H1 (cell line): ENCODE measurements around the gene ZNF711. TPM values are rescaled to one million over a fixed set of nuclear protein-coding genes. Genes with fewer than 3 reads are reported as not detected.

Experiments used
- ATF2 ChIP-seq: IDR thresholded peaks from 2 replicates; pipeline ENCODE4 v1.6.1; 2012; ENCODE audit warnings: low read length, inconsistent platforms
- CBX5 ChIP-seq: fragments of 300-800, 300-1000 bp; sonication (generic); IDR thresholded peaks from 2 replicates; pipeline ENCODE4 v1.7.1; 2016; ENCODE audit warnings: antibody characterized with exemption, low read length, low read depth
- EGR1 ChIP-seq: IDR thresholded peaks from 2 replicates; pipeline ENCODE4 v1.6.1; 2011; ENCODE audit warnings: low read depth, low read length, borderline replicate concordance
- FOSL1 ChIP-seq: IDR thresholded peaks from 2 replicates; pipeline ENCODE4 v1.6.1; 2011; ENCODE audit warnings: mild to moderate bottlenecking, low read depth, low read length, moderate library complexity; ENCODE audit not compliant: insufficient read depth
- GTF2F1 ChIP-seq: IDR thresholded peaks from 2 replicates; pipeline ENCODE4 v1.6.1; 2012; ENCODE audit warnings: low read depth, low read length, improper control_type of control experiment, borderline replicate concordance
- HDAC6 ChIP-seq: IDR thresholded peaks from one replicate; pipeline ENCODE4 v1.7.1; 2012; ENCODE audit warnings: low read depth, mild to moderate bottlenecking, inconsistent platforms, low read length, moderate library complexity
- RBBP5 ChIP-seq: IDR thresholded peaks from 2 replicates; pipeline ENCODE4 v1.7.1; 2012; ENCODE audit warnings: low read depth, mild to moderate bottlenecking, inconsistent platforms, low read length, moderate library complexity, borderline replicate concordance
- TBP ChIP-seq: IDR thresholded peaks from 2 replicates; pipeline ENCODE4 v1.6.1; 2011; ENCODE audit warnings: low read depth, low read length, improper control_type of control experiment
- polyA plus RNA-seq, 7 experiments: library from polyadenylated mRNA; depleted of rRNA in 3 of 7; stranded (reverse) in 5 of 7; unstranded in 2 of 7; fragments of >200 nt in 5 of 7; fragments of 200-250 nt in 2 of 7; gene quantifications; 1 replicate in 5 of 7; 2 replicates in 1 of 7; 4 replicates in 1 of 7; pipeline versions ENCODE4 v1.2.1 to v1.2.3, GENCODE V29; 2011 to 2013; ENCODE audit warnings: missing spikeins in 2 of 7, mixed read lengths in 2 of 7
- total RNA-seq: library from RNA; stranded (reverse); fragmentation: NEBNext Ultra II Directional; extraction: Animal tissue kit (Norgen Biotek cat#: 25700); gene quantifications from 2 replicates; pipeline ENCODE4 v1.2.1, GENCODE V29; 2021

The ZNF711 gene
- total and polyA plus RNA-seq, 2 of the 8 experiments (the other 6 are each of a cell fraction or from before 2014, with no cell fraction given), result 8.5 to 15.5 TPM

- TF ChIP-seq ATF2 (no peak), FOSL1 (no peak), CBX5 (no peak), GTF2F1 (no peak), HDAC6 (no peak), RBBP5 (no peak), TBP (no peak), EGR1 (no peak)
These were observed 29.8 kb upstream of the ZNF711 start (continued) for GRCh38 chrX:85213792-85214530.
